ENCODE results near the gene POM121.
"Not testable (repeated sequence)": the region's sequence is repeated elsewhere in the genome, so short reads cannot be mapped to it uniquely, and the experiment has no call there.

POM121 gene

GRCh38 chr7:72949686-72950085, 24.8 kb downstream of the POM121 start:
- not testable (repeated sequence) for DNase-seq (ENCODE audit: low read depth)

GRCh38 chr7:72950432-72950831, 25.5 kb downstream of the POM121 start:
- not testable (repeated sequence) for DNase-seq (ENCODE audit: low read depth)

GRCh38 chr7:72953901-72954562, 29.1 kb downstream of the POM121 start:
- not testable (repeated sequence) for DNase-seq (ENCODE audit: low read depth)

GRCh38 chr7:72954563-72955198, 29.8 kb downstream of the POM121 start:
- DNase-seq (ENCODE audit: low read depth): not testable (repeated sequence)

- not testable (repeated sequence) for DNase-seq (ENCODE audit: low read depth)
Observed at GRCh38 chr7:72960029-72960428, 35.1 kb downstream of the POM121 start.

GRCh38 chr7:72960626-72961345, 35.9 kb downstream of the POM121 start:
- not testable (repeated sequence) for DNase-seq (ENCODE audit: low read depth)

GRCh38 chr7:72961346-72961650, 36.4 kb downstream of the POM121 start:
- DNase-seq (ENCODE audit: low read depth): not testable (repeated sequence)

GRCh38 chr7:72963056-72963455, 38.2 kb downstream of the POM121 start:
- DNase-seq (ENCODE audit: low read depth): not testable (repeated sequence)

- not testable (repeated sequence) for DNase-seq (ENCODE audit: low read depth)
Observed at GRCh38 chr7:72965186-72965975, 40.5 kb downstream of the POM121 start.

GRCh38 chr7:72966892-72967291, 42.0 kb downstream of the POM121 start:
- DNase-seq (ENCODE audit: low read depth): not testable (repeated sequence)

- not testable (repeated sequence) for DNase-seq (ENCODE audit: low read depth)
Observed at GRCh38 chr7:72968980-72969516, 44.2 kb downstream of the POM121 start, which contains the start of gene TRIM74. TRIM74 (minus strand) TSS chr7:72969466; CDS start chr7:72966157, 3,309 bp downstream.

- not testable (repeated sequence) for DNase-seq (ENCODE audit: low read depth)
Observed at GRCh38 chr7:72969688-72970087, 44.8 kb downstream of the POM121 start.

- not testable (repeated sequence) for DNase-seq (ENCODE audit: low read depth)
Observed at GRCh38 chr7:72971505-72971904, 46.6 kb downstream of the POM121 start.

GRCh38 chr7:72974781-72975180, 49.9 kb downstream of the POM121 start:
- not testable (repeated sequence) for DNase-seq (ENCODE audit: low read depth)

GRCh38 chr7:72975656-72976286, 50.9 kb downstream of the POM121 start:
- DNase-seq (ENCODE audit: low read depth): not testable (repeated sequence)

- not testable (repeated sequence) for DNase-seq (ENCODE audit: low read depth)
Observed at GRCh38 chr7:72976434-72976833, 51.5 kb downstream of the POM121 start.

- DNase-seq (ENCODE audit: low read depth): not testable (repeated sequence)
Observed at GRCh38 chr7:72980382-72980781, 55.5 kb downstream of the POM121 start.

GRCh38 chr7:72982084-72982483, 57.2 kb downstream of the POM121 start:
- not testable (repeated sequence) for DNase-seq (ENCODE audit: low read depth)

GRCh38 chr7:72990146-72990913, 65.4 kb downstream of the POM121 start:
- not testable (repeated sequence) for DNase-seq (ENCODE audit: low read depth)

- DNase-seq (ENCODE audit: low read depth): not testable (repeated sequence)
Observed at GRCh38 chr7:72995484-72995883, 70.6 kb downstream of the POM121 start.

All from stimulated activated CD8-positive, alpha-beta memory T cell treated with anti-CD3 and anti-CD28 coated beads, Interleukin-4, amount 100 ng/mL, for 24 hours (primary cell).